Measurements from ENCODE around the gene FAM163B. TPM values are rescaled to one million over a fixed set of nuclear protein-coding genes. Genes with fewer than 3 reads are reported as not detected.

FAM163B gene
- total and polyA plus RNA-seq, 2 experiments from 2014 or later: 0.60 to 1.3 TPM

DNA sequence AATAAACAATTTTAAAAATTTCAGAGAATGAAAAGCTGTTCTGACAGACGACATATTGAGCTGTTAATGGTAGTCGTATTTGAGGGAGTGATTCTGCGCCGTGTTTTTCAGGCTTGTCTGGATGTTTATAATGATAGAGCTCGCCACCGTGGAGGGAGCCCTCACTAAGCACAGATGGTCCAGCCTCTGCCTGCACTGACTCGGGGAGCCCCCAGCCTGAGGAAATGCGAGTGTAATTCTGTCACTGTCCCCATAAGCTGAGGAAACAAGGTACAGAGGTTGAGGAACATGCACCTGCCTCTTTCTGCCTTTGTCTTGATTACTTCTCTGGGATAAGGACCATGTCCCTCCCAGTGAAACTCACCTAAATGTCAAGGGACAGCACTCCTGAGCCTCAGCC lies 19.6 kb upstream of the FAM163B start:
- H3K4me1 Mint-ChIP-seq: peaks cover 13% of the 10 kb centered on the region
- H3F3A ChIP-seq (replicated peaks; ENCODE audit: low read depth): no peaks in the 10 kb centered on the region
- DNase-seq (ENCODE audit: low spot score): no peak
- H3K4me1 ChIP-seq (ENCODE audit: insufficient read depth): 0 out of 2 replicates have a peak, but pooled peaks cover under 1% of the 10 kb centered on the region
- no peaks in the 10 kb centered on the region; the same call in 1 of the 2 replicates for H3K9me2 ChIP-seq (ENCODE audit: insufficient read depth)
- no peak overlapping the region for H3K27ac ChIP-seq (ENCODE audit: low read depth)
- H2AFZ ChIP-seq: no peak overlapping the region
- no peaks in the 10 kb centered on the region for H4K20me1 ChIP-seq (replicated peaks; ENCODE audit: insufficient read depth)
- peaks cover 16% of the 10 kb centered on the region for H3K27me3 Mint-ChIP-seq (ENCODE audit: insufficient read depth, low read depth, poor library complexity)
- no peaks in the 10 kb centered on the region for H3K27me3 ChIP-seq (ENCODE audit: insufficient read depth)
- TF ChIP-seq STAT1 (IDR thresholded peaks at IDR 0.05; ENCODE audit: unreplicated experiment) (no peak), ZNF114 (CRISPR knock-in tag; IDR thresholded peaks at IDR 0.05) (no peak), EZH2 (IDR thresholded peaks at IDR 0.05; ENCODE audit: low read depth, unreplicated experiment) (no peak), EZH2phosphoT487 (IDR thresholded peaks at IDR 0.05; ENCODE audit: unreplicated experiment) (no peak), JUNB (IDR thresholded peaks at IDR 0.05; ENCODE audit: unreplicated experiment) (no peak), NANOG (IDR thresholded peaks at IDR 0.05; ENCODE audit: borderline replicate concordance) (no peak), ETS1 (IDR thresholded peaks at IDR 0.05) (no peak), ZNF331 (CRISPR knock-in tag; IDR thresholded peaks at IDR 0.05; ENCODE audit: low read depth) (no peak), POLR2AphosphoS5 (IDR thresholded peaks at IDR 0.05; ENCODE audit: low read depth) (no peak), CREB1 (CRISPR knock-in tag; IDR thresholded peaks at IDR 0.05; ENCODE audit: low read depth) (no peak)
- TF ChIP-seq, protein P1, sequence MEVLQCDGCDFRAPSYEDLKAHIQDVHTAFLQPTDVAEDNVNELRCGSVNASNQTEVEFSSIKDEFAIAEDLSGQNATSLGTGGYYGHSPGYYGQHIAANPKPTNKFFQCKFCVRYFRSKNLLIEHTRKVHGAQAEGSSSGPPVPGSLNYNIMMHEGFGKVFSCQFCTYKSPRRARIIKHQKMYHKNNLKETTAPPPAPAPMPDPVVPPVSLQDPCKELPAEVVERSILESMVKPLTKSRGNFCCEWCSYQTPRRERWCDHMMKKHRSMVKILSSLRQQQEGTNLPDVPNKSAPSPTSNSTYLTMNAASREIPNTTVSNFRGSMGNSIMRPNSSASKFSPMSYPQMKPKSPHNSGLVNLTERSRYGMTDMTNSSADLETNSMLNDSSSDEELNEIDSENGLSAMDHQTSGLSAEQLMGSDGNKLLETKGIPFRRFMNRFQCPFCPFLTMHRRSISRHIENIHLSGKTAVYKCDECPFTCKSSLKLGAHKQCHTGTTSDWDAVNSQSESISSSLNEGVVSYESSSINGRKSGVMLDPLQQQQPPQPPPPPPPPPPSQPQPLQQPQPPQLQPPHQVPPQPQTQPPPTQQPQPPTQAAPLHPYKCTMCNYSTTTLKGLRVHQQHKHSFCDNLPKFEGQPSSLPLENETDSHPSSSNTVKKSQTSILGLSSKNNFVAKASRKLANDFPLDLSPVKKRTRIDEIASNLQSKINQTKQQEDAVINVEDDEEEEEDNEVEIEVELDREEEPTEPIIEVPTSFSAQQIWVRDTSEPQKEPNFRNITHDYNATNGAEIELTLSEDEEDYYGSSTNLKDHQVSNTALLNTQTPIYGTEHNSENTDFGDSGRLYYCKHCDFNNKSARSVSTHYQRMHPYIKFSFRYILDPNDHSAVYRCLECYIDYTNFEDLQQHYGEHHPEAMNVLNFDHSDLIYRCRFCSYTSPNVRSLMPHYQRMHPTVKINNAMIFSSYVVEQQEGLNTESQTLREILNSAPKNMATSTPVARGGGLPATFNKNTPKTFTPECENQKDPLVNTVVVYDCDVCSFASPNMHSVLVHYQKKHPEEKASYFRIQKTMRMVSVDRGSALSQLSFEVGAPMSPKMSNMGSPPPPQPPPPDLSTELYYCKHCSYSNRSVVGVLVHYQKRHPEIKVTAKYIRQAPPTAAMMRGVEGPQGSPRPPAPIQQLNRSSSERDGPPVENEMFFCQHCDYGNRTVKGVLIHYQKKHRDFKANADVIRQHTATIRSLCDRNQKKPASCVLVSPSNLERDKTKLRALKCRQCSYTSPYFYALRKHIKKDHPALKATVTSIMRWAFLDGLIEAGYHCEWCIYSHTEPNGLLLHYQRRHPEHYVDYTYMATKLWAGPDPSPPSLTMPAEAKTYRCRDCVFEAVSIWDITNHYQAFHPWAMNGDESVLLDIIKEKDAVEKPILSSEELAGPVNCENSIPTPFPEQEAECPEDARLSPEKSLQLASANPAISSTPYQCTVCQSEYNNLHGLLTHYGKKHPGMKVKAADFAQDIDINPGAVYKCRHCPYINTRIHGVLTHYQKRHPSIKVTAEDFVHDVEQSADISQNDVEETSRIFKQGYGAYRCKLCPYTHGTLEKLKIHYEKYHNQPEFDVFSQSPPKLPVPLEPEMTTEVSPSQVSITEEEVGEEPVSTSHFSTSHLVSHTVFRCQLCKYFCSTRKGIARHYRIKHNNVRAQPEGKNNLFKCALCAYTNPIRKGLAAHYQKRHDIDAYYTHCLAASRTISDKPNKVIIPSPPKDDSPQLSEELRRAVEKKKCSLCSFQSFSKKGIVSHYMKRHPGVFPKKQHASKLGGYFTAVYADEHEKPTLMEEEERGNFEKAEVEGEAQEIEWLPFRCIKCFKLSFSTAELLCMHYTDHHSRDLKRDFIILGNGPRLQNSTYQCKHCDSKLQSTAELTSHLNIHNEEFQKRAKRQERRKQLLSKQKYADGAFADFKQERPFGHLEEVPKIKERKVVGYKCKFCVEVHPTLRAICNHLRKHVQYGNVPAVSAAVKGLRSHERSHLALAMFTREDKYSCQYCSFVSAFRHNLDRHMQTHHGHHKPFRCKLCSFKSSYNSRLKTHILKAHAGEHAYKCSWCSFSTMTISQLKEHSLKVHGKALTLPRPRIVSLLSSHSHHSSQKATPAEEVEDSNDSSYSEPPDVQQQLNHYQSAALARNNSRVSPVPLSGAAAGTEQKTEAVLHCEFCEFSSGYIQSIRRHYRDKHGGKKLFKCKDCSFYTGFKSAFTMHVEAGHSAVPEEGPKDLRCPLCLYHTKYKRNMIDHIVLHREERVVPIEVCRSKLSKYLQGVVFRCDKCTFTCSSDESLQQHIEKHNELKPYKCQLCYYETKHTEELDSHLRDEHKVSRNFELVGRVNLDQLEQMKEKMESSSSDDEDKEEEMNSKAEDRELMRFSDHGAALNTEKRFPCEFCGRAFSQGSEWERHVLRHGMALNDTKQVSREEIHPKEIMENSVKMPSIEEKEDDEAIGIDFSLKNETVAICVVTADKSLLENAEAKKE (CRISPR knock-in tag; IDR thresholded peaks at IDR 0.05): no peak
- TF ChIP-seq, protein P2, sequence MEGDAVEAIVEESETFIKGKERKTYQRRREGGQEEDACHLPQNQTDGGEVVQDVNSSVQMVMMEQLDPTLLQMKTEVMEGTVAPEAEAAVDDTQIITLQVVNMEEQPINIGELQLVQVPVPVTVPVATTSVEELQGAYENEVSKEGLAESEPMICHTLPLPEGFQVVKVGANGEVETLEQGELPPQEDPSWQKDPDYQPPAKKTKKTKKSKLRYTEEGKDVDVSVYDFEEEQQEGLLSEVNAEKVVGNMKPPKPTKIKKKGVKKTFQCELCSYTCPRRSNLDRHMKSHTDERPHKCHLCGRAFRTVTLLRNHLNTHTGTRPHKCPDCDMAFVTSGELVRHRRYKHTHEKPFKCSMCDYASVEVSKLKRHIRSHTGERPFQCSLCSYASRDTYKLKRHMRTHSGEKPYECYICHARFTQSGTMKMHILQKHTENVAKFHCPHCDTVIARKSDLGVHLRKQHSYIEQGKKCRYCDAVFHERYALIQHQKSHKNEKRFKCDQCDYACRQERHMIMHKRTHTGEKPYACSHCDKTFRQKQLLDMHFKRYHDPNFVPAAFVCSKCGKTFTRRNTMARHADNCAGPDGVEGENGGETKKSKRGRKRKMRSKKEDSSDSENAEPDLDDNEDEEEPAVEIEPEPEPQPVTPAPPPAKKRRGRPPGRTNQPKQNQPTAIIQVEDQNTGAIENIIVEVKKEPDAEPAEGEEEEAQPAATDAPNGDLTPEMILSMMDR (conservative IDR thresholded peaks at IDR 0.05; ENCODE audit: low read depth in 2 of 2): no peak
- TF ChIP-seq, protein P3, sequence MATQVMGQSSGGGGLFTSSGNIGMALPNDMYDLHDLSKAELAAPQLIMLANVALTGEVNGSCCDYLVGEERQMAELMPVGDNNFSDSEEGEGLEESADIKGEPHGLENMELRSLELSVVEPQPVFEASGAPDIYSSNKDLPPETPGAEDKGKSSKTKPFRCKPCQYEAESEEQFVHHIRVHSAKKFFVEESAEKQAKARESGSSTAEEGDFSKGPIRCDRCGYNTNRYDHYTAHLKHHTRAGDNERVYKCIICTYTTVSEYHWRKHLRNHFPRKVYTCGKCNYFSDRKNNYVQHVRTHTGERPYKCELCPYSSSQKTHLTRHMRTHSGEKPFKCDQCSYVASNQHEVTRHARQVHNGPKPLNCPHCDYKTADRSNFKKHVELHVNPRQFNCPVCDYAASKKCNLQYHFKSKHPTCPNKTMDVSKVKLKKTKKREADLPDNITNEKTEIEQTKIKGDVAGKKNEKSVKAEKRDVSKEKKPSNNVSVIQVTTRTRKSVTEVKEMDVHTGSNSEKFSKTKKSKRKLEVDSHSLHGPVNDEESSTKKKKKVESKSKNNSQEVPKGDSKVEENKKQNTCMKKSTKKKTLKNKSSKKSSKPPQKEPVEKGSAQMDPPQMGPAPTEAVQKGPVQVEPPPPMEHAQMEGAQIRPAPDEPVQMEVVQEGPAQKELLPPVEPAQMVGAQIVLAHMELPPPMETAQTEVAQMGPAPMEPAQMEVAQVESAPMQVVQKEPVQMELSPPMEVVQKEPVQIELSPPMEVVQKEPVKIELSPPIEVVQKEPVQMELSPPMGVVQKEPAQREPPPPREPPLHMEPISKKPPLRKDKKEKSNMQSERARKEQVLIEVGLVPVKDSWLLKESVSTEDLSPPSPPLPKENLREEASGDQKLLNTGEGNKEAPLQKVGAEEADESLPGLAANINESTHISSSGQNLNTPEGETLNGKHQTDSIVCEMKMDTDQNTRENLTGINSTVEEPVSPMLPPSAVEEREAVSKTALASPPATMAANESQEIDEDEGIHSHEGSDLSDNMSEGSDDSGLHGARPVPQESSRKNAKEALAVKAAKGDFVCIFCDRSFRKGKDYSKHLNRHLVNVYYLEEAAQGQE (IDR thresholded peaks at IDR 0.05; ENCODE audit: unreplicated experiment): no peak
- ATAC-seq: no peak
- H3K9me3 Mint-ChIP-seq: peaks cover 21% of the 10 kb centered on the region
- no peak overlapping the region for H3K27ac Mint-ChIP-seq
- no peak overlapping the region for H3K4me3 ChIP-seq
- H3K79me2 ChIP-seq (replicated peaks; ENCODE audit: insufficient read depth): no peaks in the 10 kb centered on the region
- H3K4me3 Mint-ChIP-seq: no peak overlapping the region
- no peaks in the 10 kb centered on the region; the same call in 2 of the 3 replicates for H3K36me3 Mint-ChIP-seq (ENCODE audit: low read depth)
- H3K4me2 ChIP-seq: no peak overlapping the region
- no peaks in the 10 kb centered on the region for H3K36me3 ChIP-seq (ENCODE audit: insufficient read depth)
